Measurements from ENCODE around the gene POFUT2.
"Not testable (repeated sequence)": the region's sequence is repeated elsewhere in the genome, so short reads cannot be mapped to it uniquely, and the experiment has no call there.

The POFUT2 gene

GRCh38 chr21:45326169-45326851 is 38.6 kb upstream of the POFUT2 start:
- DNase-seq, result no peak

- no peak for DNase-seq
These were observed 37.8 kb upstream of the POFUT2 start for GRCh38 chr21:45325206-45326168.

- no peak for DNase-seq
These were observed 37.0 kb upstream of the POFUT2 start for GRCh38 chr21:45324489-45325205.

DNA sequence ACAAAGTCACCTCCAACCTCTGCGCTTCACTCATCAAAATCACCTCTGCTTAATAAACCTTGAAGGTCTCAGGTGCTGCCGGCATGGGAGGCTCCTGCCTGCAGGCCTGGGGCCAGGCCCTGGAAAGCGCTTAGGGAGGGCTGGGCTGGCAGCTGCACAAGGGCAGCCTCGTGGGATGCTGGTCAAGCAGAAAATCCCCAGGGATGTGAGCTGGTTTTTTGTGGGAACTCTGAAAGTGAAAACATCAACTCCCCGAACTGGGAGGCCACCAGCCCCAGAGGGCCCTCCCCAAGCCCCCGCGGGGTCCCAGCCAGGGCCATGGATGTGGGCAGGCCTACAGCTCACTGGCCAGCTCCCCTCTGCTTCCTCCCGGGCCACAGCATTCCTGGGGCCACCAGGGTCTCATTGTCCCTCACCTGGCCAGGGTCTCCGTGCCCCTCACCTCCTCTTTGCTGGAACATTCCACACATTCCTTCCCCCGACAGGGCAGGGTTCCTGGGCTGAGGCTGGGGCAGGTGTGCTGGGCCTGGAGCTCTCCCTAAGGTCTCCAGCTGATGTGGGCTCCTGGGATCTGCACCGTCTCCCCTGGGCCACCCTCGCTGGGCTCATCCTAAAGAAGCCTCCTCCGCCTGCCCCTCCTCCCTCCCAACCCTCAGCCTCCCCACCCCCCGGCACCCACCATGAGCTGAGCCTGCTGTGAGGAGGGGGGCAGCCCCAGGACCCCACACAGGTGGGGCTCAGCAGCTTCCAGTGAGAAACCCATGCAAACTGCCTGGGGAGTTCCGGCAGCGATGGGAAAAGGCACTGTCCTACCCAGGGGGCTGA is 36.0 kb upstream of the POFUT2 start:
- DNase-seq, result no peak

DNA sequence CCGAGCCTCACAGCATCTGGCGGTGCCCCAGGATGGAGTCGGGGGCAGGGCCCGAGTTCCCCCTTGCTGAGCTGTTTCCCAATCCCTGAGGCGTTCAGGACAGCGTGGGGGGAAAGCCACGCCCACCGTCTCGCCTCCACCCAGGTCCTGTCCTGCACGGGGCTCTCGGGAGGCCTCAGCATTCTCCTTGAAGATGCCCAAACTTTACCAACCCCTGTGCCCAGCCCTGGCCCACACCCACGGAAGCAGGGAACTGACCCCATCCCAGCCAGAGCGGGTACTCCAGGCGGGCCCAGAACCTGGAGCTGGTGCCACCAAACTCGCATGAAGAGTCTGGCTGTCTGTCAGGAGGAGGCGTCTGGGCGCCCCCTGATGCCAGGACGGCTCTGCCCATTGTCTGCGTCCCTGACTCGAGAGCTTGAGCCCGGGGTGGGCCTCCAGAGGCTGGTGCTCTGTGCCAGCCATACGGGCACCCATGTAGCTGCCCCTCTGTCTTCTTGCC is 35.3 kb upstream of the POFUT2 start:
- DNase-seq, result no peak

DNA sequence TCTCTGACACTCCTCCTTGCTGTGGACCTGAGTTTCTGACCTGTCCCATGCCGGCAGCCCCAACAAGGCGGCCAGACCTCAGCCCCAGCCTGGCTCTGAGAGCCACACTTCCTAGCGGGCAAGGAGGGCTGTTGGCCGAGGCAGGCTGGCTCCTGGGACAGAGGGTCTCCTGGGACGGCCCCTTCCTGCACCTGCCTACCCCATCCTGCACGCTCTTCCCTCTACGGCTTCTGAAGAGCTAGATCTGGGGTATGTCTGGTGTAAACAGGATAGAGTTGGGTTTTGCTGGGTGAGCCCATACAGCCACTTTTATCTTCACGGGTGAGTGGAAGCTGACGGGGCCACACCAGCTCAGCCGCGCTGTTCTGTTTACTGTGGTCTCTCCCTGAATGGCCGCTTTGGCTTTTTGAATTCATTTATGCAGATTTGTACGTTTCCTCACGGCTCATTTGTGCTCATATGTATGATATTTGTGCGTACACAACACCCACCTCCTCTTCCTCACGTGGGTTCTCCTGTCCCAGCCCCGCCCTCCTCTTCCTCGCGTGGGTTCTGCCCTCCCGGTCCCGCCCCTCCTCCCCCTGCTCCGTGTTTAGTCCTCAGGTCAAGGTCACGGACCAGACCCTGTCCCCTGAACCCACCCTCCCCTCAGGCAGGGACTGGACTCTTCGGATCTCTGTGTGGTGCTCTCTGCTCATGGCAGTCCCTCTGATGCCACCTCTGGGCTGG is 34.7 kb upstream of the POFUT2 start:
- no peak for DNase-seq

GRCh38 chr21:45320261-45321025 is 32.7 kb upstream of the POFUT2 start:
- DNase-seq, result no peak

GRCh38 chr21:45319461-45320211 is 31.9 kb upstream of the POFUT2 start:
- no peak for DNase-seq

DNA sequence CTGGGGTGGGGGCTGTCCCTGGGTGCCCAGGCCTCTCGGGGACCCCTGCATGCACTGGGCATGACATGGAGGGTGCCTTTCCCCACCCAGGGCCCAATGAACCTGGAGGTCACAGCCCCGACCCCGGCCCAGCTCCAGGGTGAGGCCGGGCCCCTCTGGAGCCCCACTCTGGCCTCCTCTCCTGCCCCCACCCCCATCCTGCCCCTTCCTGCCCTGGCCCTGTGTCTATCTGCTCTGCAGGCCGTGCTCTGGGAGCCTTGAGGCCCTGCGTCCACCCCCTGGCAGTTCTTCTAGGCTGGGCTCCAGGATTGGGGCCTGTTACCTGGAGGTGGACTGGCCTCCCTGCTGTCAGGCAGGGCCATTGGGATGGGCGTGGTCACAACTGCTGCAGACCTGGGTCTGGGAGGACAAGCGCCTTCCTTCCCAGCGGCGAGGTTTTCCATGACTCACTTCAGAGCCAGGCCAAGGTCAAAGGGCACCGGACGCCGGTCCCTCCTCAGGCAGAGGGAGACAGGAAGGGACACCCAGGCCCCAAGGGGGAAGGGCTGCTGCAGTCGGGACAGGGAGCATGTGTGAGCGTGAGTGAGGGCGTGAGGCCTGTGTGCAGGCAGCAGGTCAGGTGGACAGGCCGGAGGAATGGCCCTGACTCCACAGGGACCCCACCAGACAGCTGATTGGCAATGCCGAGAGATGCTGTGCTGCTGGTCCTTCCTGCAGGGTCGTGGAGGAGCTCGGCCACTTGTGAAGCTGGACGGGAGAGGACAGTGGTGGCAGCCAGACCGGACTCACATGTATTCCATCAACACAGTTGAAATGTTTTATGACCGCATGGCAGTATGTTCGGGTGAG is 31.1 kb upstream of the POFUT2 start:
- no peak for DNase-seq

- no peak for DNase-seq
These were observed 30.5 kb upstream of the POFUT2 start for GRCh38 chr21:45318146-45318555.

DNA sequence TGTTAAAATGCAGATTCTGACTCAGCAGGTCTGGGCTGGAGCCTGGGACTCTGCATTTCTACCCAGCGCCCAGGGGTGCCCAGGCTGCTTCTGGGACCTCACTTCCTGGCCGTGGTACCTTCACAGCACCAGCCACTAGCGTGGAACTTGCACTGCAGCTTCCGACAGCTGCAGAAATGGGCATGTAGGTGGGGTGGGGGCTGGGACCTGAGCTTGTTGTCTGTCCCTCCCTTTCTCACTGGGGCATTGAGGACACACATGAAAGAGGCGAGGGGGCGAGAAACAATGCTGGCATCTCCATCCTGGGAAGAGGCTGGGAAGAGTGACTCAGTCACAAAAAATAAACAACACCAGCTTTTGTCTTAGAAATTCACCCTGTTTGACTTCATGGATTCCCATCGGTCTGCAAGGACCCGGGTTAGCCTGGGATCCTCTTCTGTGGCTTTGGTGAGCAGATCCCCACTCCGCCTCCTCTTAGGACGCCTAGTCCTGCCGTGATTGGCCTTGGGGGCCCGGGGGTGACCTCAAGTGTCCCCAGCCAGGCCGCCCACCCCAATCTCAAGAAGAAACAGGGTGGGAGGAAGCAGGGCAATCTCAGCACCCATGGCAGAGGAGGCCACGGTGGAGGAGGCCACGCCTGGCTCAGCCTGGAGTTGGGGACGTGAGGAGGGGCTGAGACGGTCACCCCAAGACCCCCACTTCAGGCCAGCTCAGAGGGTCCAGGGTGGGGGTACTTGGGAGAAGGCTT is 29.9 kb upstream of the POFUT2 start:
- DNase-seq, result no peak

DNA sequence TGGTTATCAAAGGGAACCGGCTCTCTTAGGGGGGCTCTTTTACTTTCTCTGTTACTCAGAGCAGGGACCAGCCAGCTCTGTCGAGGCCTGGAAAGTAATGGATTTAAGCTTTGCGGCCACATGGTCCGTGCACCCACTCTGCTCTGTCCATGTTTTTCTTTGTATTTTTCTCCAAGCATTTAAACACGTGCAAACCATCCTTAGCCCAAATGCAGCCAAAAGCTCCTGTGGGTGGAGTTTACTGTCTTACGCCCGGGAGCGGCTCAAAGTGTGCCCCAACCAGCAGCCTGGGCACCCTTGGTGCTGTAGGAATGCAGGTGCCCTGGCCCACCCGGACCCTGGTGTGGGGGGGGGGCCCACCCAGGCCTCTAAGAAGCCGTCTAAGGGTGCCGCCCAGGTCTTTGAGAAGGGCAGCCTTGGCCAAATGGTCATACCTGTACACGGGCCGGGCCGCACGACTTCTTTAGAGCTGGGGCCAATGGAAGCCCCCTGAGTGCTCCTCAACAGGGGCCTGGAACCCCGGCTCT is 29.2 kb upstream of the POFUT2 start:
- DNase-seq, result no peak

DNA sequence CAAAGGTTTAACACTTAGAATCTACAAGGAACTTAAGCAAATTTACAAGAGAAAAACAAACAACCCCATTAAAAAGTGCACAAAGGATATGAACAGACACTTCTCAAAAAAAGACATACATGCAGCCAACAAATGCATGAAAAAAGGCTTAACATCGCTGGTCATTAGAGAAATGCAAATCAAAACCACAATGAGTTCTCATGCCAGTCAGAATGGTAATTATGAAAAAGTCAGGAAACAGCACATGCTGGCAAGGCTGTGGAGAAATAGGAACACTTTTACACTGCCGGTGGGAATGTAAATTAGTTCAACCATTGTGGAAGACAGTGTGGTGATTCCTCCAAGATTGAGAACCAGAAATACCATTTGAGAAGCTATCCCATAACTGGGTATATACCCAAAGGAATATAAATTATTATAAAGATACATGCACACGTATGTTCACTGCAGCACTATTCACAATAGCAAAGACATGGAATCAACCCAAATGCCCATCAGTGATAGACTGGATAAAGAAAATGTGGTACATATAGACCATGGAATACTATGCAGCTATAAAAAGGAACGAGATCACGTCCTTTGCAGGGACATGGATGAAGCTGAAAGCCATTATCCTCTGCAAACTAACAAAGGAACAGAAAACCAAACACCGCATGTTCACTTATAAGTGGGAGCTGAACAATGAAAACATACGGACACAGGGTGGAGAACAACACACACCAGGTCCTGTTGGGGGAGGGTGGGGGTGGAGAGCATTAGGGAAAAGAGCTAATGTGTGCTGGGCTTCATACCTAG is 28.2 kb upstream of the POFUT2 start:
- DNase-seq, result not testable (repeated sequence)

GRCh38 chr21:45313682-45314081 is 26.0 kb upstream of the POFUT2 start:
- no peak for DNase-seq

DNA sequence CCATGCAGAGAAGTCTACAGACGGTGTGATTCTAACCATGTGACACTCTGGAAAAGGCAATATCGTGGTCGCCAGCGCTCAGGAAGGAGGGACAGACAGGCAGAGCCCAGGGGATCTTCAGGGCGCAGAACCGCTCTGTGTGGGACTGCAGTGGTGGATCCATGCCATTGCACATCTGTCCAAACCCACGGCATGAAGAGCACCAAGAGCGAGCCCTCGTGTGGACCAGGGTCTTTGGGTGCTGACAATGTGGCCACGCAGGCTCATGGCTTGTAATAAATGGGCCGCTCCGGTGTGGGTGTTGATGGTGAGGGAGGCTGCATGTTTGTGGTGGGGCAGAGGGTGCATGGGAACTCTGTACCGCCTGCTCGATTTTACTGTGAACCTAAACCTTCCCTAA is 25.3 kb upstream of the POFUT2 start:
- no peak for DNase-seq

DNA sequence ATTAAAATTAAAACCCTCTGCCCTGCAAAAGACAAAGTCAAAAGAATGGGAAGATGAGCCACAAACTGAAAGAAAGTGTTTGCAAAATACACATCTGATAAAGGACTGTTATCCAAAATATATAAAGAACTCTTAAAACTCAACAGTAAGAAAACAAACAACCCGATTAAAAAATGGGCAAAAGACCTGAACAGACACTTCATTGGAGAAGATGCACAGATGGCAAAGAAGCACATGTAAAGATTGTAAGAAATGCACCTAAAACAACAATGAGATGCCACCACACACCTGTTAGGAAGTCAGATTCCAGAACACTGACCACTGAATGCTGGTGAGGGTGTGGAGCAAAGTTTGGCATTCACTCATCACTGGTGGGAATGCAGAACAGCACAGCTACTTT is 24.6 kb upstream of the POFUT2 start:
- no peak for DNase-seq

GRCh38 chr21:45310459-45310858 is 22.8 kb upstream of the POFUT2 start:
- no peak for DNase-seq
